Activated naive CD4-positive, alpha-beta T cell treated with anti-CD3 and anti-CD28 coated beads, Interleukin-2, amount 50 U/mL, for 72 hours (primary cell): ENCODE results near the gene JSRP1. TPM values are rescaled to one million over a fixed set of nuclear protein-coding genes. Genes with fewer than 3 reads are reported as not detected.

Experiments used
- ATAC-seq, 2 donors: fragments of 150-1000 bp; cut with Tn5 transposase; 2 replicates each; pipeline ENCODE4 v1.10.0; 2021; ENCODE audit warnings: mild to moderate bottlenecking in 2 of 2, moderate library complexity in 2 of 2
- DNase-seq, 2 donors: peaks; one replicate each; pipeline ENCODE4 v3.0.0; 2021 to 2022; ENCODE audit warnings: low spot score in 2 of 2
- H3K27ac Mint-ChIP-seq, 2 donors: one replicate each; pipeline ENCODE4 v1.8.0; 2022; ENCODE audit warnings: mild to moderate bottlenecking in 2 of 2, mixed read lengths in 2 of 2
- H3K36me3 Mint-ChIP-seq, 2 donors: one replicate each; pipeline ENCODE4 v1.8.0; 2022; ENCODE audit warnings: mixed read lengths in 2 of 2
- H3K9me3 Mint-ChIP-seq, 2 donors: one replicate each; pipeline ENCODE4 v1.8.0; 2022; ENCODE audit warnings: mixed read lengths in 2 of 2
- total RNA-seq, 2 donors: library from RNA; stranded (reverse); gene quantifications; one replicate each; pipeline ENCODE4 v1.2.3, GENCODE V29; 2022

JSRP1 gene
- total RNA-seq, 2 donors from 2014 or later: 0.39 to 0.56 TPM

GRCh38 chr19:2232286-2233151, 23.7 kb downstream of the JSRP1 start:
- no peak for ATAC-seq
- H3K27ac Mint-ChIP-seq: peak overlapping the region; percentile 33 to 92
- H3K36me3 Mint-ChIP-seq: peaks cover 12 to 17% of the 10 kb centered on the region in 2 donors
- no peak for DNase-seq
- no peaks in the 10 kb centered on the region for H3K9me3 Mint-ChIP-seq

DNA sequence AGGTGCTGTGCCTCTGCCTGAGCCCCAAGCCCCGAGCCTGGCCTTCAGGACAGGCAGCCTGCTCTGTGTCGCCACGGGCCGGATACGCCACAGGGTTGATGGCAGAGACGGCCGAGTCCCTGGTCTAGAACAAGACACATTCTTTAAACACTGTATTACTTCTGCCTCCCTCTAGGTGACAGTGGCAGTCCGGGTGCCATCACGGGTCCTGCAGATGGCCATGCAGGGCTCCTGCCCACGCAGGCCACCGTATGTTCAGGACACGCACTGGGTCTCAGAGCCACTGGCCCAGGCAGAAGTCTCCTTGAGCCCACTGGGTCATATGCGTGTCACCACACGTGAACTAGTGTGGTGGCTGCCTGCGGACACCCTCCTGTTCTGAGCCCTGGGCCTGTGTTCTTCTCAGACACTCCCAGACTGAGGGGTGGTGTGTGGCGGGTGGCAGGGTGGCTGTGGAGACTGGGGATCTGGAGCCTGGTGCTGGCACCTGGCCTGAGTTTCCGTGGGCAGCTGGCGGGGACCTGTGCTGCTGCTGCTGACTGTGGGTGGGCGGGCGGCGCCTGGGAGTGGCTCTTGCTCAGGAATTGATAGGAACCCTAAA, 24.5 kb downstream of the JSRP1 start:
- H3K36me3 Mint-ChIP-seq: peaks cover 6 to 10% of the 10 kb centered on the region in 2 donors
- H3K9me3 Mint-ChIP-seq: no peaks in the 10 kb centered on the region
- DNase-seq (no peak), ATAC-seq (no peak)
- peak overlapping the region in 1 of 2 donors; percentile 92 for H3K27ac Mint-ChIP-seq

DNA sequence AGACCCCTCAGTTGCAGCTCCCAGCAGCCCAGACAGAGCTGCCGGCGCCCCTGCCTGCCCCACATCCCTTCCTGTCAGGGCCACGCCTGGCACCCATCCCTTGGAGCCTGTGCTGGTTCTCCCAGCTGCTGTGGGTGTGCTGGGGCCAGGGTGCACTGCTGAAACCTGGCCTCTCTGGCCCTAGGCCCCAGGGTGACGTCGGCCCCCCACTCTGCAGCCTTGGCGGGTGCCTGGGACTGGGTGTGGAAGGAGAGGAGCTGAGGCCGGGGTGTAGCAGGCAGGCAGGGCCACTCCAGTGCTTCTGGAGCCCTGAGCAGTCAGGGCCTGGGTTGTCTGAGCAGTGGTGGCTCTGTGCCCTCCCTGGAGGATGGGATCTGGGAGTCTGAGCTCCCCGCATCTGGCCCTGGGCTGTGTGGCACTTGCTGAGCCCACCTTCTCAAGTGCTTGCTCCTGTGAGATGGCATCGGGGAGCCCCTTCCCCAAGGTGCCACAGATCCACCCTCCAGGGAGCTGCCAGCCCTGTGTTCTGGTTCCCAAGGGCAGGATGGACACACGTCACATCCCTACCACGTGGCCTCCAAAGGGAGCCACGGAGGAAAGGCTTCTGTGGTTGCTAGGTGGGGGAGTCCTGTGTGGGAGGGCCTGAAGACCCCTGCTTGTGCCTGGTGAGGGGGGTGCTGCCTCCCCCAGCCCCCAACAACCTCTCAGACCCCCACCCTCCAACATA, 25.2 kb downstream of the JSRP1 start:
- no peak for DNase-seq
- Mint-ChIP-seq H3K27ac (peak overlapping the region in 1 of 2 donors; percentile 92), H3K36me3 (peaks cover 0 to 5% of the 10 kb centered on the region in 2 donors), H3K9me3 (no peaks in the 10 kb centered on the region)
- ATAC-seq: peak in 1 of 2 donors; percentile 5

DNA sequence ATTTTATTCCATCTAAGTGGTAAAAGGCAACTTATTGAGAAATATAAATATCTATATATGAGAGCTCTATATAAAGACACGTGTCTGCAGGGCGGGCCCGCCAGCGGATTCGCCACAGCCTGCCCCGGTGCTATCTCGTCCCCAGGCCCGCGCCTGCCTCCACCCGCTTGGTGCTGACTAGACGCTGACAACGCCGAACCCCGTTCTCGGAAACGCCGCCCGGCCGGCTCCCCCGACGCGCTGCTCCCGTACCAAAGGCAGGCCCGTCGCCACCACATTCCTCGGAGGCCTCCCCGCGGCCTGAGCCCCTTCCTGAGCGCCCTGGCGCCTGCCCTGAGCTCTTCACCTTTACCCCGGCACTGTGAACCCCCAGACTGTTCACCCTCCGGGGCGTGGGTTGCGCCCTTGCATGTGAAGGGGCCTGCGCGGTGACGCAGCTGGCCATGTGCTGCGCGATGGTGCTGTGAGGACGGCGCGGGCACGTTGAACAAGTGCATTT, 26.1 kb downstream of the JSRP1 start:
- DNase-seq: no peak
- Mint-ChIP-seq H3K9me3 (no peaks in the 10 kb centered on the region), H3K36me3 (peaks cover 0 to 1% of the 10 kb centered on the region in 2 donors), H3K27ac (peak overlapping the region in 1 of 2 donors; percentile 66)
- no peak for ATAC-seq

- no peak for DNase-seq
- H3K9me3 Mint-ChIP-seq: no peaks in the 10 kb centered on the region
- peaks cover 0 to 7% of the 10 kb centered on the region in 2 donors for H3K36me3 Mint-ChIP-seq
- H3K27ac Mint-ChIP-seq: peak overlapping the region in 1 of 2 donors; percentile 80
- peak in 1 of 2 donors; percentile 6 for ATAC-seq
Measured at GRCh38 chr19:2229103-2230032, 26.8 kb downstream of the JSRP1 start.

DNA sequence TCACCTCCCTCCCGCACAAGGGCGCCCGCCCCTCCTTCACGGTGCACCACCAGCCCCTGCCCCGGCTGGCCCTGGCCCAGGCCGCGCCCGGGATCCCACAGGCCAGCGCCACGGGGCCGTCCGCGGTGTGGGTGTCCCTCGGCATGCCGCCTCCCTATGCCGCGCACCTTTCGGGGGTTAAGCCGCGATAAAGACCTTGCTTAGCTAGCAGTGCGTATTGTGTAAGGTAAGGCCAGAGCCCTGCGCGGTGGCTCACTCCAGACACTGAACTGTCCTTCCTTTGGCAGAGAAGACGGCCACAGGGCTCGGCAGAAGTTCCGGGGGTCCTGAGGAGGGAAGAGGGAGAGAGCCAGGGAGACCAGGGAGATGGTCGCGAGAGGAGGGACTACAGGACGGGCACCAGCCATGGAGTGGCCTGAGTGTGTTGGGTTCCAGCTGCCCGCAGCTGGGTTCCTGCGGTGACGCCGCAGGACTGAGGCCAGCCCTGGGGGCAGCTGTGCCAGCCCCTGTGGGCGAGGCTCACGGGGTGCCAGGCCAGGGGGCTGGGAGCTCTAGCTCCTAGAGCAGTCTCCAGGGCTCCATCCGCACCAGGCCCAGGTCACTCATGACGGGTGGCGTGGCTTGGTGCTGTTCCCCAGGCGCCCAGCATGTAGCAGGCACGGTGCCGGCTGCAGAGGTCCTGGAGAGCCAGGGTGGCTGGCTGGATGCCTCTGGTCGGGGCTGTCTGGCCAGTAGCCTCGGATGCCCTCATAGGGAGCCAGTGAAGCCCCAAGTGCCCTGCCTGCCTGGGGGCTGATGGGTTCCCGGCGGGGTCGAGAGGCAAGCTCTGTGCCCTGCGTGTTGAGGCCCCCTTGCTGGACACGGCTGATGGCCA, 27.8 kb downstream of the JSRP1 start:
- ATAC-seq: no peak
- peak overlapping the region in 1 of 2 donors; percentile 80 for H3K27ac Mint-ChIP-seq
- no peaks in the 10 kb centered on the region for H3K9me3 Mint-ChIP-seq
- DNase-seq: no peak
- peaks cover 0 to 12% of the 10 kb centered on the region in 2 donors for H3K36me3 Mint-ChIP-seq

GRCh38 chr19:2227415-2228156, 28.6 kb downstream of the JSRP1 start:
- Mint-ChIP-seq H3K36me3 (peaks cover 0 to 12% of the 10 kb centered on the region in 2 donors), H3K27ac (no peak overlapping the region), H3K9me3 (no peaks in the 10 kb centered on the region)
- DNase-seq: no peak
- no peak for ATAC-seq

DNA sequence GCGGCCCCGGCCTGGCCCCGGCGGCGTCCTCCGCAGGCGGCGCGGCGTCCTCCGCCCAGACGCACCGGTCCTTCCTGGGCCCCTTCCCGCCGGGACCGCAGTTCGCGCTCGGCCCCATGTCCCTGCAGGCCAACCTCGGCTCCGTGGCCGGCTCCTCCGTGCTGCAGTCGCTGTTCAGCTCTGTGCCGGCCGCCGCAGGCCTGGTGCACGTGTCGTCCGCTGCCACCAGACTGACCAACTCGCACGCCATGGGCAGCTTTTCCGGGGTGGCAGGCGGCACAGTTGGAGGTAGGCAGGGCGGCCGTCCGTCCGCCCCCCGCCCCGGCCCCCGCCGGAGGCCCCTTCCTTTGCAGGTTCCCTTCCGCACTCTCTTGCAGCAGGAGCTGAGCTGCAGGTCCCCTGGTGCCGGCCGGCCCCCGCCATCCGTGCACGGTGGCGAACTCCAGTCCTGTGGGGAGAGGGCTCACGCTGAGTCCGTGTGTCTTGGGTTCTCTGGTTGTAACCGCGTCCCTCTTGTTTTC, 29.3 kb downstream of the JSRP1 start:
- H3K9me3 Mint-ChIP-seq: no peaks in the 10 kb centered on the region
- DNase-seq (no peak), ATAC-seq (no peak)
- H3K36me3 Mint-ChIP-seq: peaks cover 0 to 12% of the 10 kb centered on the region in 2 donors
- H3K27ac Mint-ChIP-seq: no peak overlapping the region

- no peak for ATAC-seq
- Mint-ChIP-seq H3K36me3 (peaks cover 0 to 12% of the 10 kb centered on the region in 2 donors), H3K27ac (peak overlapping the region in 1 of 2 donors; percentile 76), H3K9me3 (no peaks in the 10 kb centered on the region)
- no peak for DNase-seq
Measured at GRCh38 chr19:2226051-2226839, 30.0 kb downstream of the JSRP1 start.

- Mint-ChIP-seq H3K9me3 (no peaks in the 10 kb centered on the region), H3K27ac (peak overlapping the region in 1 of 2 donors; percentile 76), H3K36me3 (peaks cover 0 to 12% of the 10 kb centered on the region in 2 donors)
- ATAC-seq: no peak
- no peak for DNase-seq
Measured at GRCh38 chr19:2225415-2226050, 30.7 kb downstream of the JSRP1 start.

DNA sequence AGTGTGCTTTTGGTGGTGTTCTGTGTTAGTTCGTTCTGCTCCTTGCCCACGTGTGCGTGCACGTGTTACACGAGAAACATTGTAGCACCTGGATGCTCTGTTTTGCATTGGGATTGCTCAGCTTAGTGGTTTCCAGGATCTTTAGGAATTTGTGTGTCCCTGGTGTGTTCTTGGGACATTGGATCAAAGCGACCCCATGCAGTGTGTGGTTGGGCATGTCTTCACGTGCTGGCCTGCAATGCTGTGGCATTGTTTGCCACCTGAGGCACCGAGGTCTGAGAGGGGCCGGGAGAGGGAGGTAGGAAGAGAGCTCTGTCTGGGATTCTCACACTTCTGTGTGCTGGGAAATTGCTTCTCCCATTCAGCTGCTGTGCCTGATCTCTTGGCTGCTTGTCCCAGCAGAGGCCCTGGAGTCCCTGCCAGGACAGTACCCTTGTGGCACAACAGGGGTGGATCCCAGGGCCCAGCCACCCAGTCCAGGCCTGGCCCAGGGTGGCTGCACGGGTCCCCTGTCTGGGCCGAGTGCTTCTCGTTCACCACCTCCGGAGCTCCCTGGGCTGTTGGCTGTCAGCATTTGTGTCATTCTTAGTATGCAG, 31.4 kb downstream of the JSRP1 start:
- ATAC-seq: no peak
- H3K36me3 Mint-ChIP-seq: peaks cover 0 to 12% of the 10 kb centered on the region in 2 donors

DNA sequence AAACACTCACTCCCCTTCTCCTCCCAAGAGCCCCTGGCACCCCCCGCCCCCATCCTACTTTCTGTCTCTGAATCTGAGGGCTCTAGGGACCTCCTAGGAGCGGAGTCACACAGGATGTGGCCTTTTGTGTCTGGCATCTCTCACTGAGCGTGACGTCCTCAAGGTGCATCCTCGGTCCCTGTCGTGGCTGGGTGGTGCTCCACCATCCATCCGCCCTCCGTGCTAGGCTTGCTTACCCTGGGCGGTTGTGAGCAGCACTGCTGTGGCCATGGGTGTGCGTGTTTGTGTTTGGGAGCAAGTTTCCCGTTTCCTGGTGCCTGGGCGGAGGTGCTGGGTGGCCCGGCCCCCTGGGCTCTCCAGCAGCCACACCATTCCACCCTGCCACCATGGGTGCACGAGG, 32.3 kb downstream of the JSRP1 start:
- peak in 1 of 2 donors; percentile 11 for ATAC-seq
- Mint-ChIP-seq H3K9me3 (no peaks in the 10 kb centered on the region), H3K27ac (peak overlapping the region; percentile 76 to 92), H3K36me3 (peaks cover 0 to 12% of the 10 kb centered on the region in 2 donors)
- no peak for DNase-seq

More for the DNA sequence above, 31.4 kb downstream of the JSRP1 start:
- H3K27ac Mint-ChIP-seq: peak overlapping the region; percentile 76 to 92
- no peaks in the 10 kb centered on the region for H3K9me3 Mint-ChIP-seq
- no peak for DNase-seq

GRCh38 chr19:2223391-2223790, 32.8 kb downstream of the JSRP1 start:
- DNase-seq (no peak), ATAC-seq (no peak)
- Mint-ChIP-seq H3K27ac (no peak overlapping the region), H3K36me3 (peaks cover 0 to 12% of the 10 kb centered on the region in 2 donors), H3K9me3 (no peaks in the 10 kb centered on the region)
